Calu3 (cell line): ENCODE results near the gene ADAMTS7. TPM values are rescaled to one million over a fixed set of nuclear protein-coding genes. Genes with fewer than 3 reads are reported as not detected.
"Not testable (repeated sequence)": the region's sequence is repeated elsewhere in the genome, so short reads cannot be mapped to it uniquely, and the experiment has no call there.

ENCODE experiments used
- BruUV-seq: library from RNA; stranded (reverse); fragments of 400-500 nt; replicated peaks from 2 replicates; lab custom pipeline; 2021; lab: Mats Ljungman, UMichigan
- CTCF ChIA-PET: fragments of 300-600 bp; sonication (Branson Sonifier 250); formaldehyde crosslinking; loops from one replicate; lab custom pipeline; 2022; ENCODE audit warnings: antibody characterized with exemption; lab: Charles Lee
- DNase-seq: peaks from one replicate; pipeline ENCODE4 v3.0.0; 2022
- H3K27ac Mint-ChIP-seq: one replicate; pipeline ENCODE4 v1.8.0; 2022; ENCODE audit warnings: mixed read lengths; ENCODE audit not compliant: unreplicated experiment
- H3K27me3 Mint-ChIP-seq: one replicate; pipeline ENCODE4 v1.8.0; 2022; ENCODE audit warnings: mixed read lengths; ENCODE audit not compliant: unreplicated experiment
- H3K36me3 Mint-ChIP-seq: one replicate; pipeline ENCODE4 v1.8.0; 2022; ENCODE audit warnings: mild to moderate bottlenecking, moderate library complexity, mixed read lengths; ENCODE audit not compliant: insufficient read depth, unreplicated experiment
- H3K4me1 Mint-ChIP-seq: one replicate; pipeline ENCODE4 v1.8.0; 2022; ENCODE audit warnings: mild to moderate bottlenecking, low read depth, mixed read lengths; ENCODE audit not compliant: unreplicated experiment
- H3K4me3 Mint-ChIP-seq: one replicate; pipeline ENCODE4 v1.8.0; 2022; ENCODE audit warnings: mild to moderate bottlenecking, low read depth, moderate library complexity, mixed read lengths; ENCODE audit not compliant: unreplicated experiment
- H3K9me3 Mint-ChIP-seq: one replicate; pipeline ENCODE4 v1.8.0; 2022; ENCODE audit warnings: low read depth, mixed read lengths; ENCODE audit not compliant: unreplicated experiment
- intact Hi-C: fragments of 100-400 bp; cut with micrococcal nuclease; formaldehyde crosslinking; loops from one replicate; pipeline ENCODE4 v1.10.0; 2022; ENCODE audit not compliant: unreplicated experiment
- total RNA-seq: library from RNA; stranded (reverse); gene quantifications from 2 replicates; pipeline ENCODE4 v1.2.3, GENCODE V29; 2022
- TF ChIP-seq, protein P1 (sequence below): fragments of 200-600 bp; IDR thresholded peaks from one replicate; pipeline ENCODE4 v1.8.0; 2022; ENCODE audit warnings: antibody characterized with exemption; ENCODE audit not compliant: unreplicated experiment

Gene ADAMTS7
- total RNA-seq, 1 experiment from 2014 or later: 1.4 TPM

- DNase-seq: no peak
- Mint-ChIP-seq H3K4me3 (no peak overlapping the region), H3K36me3 (no peaks in the 10 kb centered on the region), H3K27ac (no peak overlapping the region), H3K27me3 (peaks cover 46% of the 10 kb centered on the region), H3K9me3 (no peaks in the 10 kb centered on the region), H3K4me1 (no peaks in the 10 kb centered on the region)
- CTCF ChIA-PET: no interaction called here
- intact Hi-C loops: no loop called here
- no TSS peak for BruUV-seq
- TF ChIP-seq, protein P1, sequence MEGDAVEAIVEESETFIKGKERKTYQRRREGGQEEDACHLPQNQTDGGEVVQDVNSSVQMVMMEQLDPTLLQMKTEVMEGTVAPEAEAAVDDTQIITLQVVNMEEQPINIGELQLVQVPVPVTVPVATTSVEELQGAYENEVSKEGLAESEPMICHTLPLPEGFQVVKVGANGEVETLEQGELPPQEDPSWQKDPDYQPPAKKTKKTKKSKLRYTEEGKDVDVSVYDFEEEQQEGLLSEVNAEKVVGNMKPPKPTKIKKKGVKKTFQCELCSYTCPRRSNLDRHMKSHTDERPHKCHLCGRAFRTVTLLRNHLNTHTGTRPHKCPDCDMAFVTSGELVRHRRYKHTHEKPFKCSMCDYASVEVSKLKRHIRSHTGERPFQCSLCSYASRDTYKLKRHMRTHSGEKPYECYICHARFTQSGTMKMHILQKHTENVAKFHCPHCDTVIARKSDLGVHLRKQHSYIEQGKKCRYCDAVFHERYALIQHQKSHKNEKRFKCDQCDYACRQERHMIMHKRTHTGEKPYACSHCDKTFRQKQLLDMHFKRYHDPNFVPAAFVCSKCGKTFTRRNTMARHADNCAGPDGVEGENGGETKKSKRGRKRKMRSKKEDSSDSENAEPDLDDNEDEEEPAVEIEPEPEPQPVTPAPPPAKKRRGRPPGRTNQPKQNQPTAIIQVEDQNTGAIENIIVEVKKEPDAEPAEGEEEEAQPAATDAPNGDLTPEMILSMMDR: no peak
Measured at GRCh38 chr15:78790027-78790426, 21.2 kb downstream of the ADAMTS7 start.

- TF ChIP-seq, protein P1: no peak
- H3K27ac Mint-ChIP-seq: no peak overlapping the region
- no peak overlapping the region for H3K4me3 Mint-ChIP-seq
- no peaks in the 10 kb centered on the region for H3K36me3 Mint-ChIP-seq
- CTCF ChIA-PET: no interaction called here
- no peak for DNase-seq
- intact Hi-C loops: no loop called here
- peaks cover 50% of the 10 kb centered on the region for H3K27me3 Mint-ChIP-seq
- no TSS peak for BruUV-seq
- peaks cover 3% of the 10 kb centered on the region for H3K9me3 Mint-ChIP-seq
- H3K4me1 Mint-ChIP-seq: no peaks in the 10 kb centered on the region
Measured at GRCh38 chr15:78789615-78790014, 21.6 kb downstream of the ADAMTS7 start.

DNA sequence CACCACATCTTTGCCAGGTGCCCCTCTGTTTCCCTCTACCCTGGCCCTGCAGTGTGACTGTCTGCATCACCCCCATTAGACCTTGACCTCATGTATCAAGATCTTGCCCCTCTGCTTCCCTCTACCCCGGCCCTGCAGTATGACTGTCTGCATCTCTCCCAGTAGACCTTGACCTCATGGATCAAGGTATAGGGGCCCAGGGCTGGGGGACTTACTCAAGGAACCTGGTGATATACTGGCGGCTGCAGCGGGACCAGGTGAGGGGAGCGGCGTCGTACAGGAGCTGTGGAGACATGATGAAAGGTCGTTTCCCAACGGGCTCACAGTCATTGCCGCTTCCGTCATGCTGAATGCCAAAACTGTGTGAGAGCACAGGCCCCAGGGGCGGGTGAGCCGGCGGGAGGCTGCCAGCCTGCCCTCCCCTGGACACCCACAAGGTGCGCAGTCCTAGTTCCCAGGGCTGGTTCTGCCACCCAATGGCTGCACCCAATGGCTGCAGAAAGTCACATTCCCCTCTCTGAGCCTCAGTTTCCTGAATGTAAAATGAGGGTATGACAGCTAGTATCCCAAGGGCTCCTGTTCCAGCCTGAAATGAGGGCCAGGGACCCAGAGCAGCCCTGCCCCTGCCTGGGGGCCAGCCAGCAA lies 23.1 kb downstream of the ADAMTS7 start:
- H3K27me3 Mint-ChIP-seq: peaks cover 43% of the 10 kb centered on the region
- H3K27ac Mint-ChIP-seq: no peak overlapping the region
- no peaks in the 10 kb centered on the region for H3K4me1 Mint-ChIP-seq
- H3K9me3 Mint-ChIP-seq: peaks cover 3% of the 10 kb centered on the region
- intact Hi-C loops: no loop called here
- no peak for DNase-seq
- no TSS peak for BruUV-seq
- H3K4me3 Mint-ChIP-seq: no peak overlapping the region
- CTCF ChIA-PET: no interaction called here
- TF ChIP-seq, protein P1: no peak
- no peaks in the 10 kb centered on the region for H3K36me3 Mint-ChIP-seq

DNA sequence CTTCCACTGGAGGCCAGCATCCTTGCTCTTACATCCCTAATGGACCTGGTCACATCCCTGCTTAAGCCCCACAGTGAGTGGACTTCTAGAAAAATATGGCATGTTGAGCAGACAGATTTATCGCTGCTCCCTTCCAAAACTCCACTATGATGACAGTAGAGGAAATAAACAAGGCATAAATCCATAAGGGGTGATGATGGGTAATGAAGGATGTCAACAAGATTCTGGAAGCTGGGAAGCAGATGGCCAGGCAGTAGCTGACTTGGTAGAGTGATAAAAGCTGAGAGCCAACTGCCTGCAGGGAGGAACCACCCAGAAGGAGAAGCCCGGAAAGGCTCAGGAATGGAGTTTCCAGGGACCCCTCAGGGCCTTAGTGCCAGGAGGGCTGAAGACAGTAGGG lies 28.9 kb downstream of the ADAMTS7 start:
- H3K4me3 Mint-ChIP-seq, CTCF ChIA-PET, DNase-seq, H3K36me3 Mint-ChIP-seq, H3K27ac Mint-ChIP-seq, H3K9me3 Mint-ChIP-seq, BruUV-seq, intact Hi-C loops, H3K4me1 Mint-ChIP-seq: not testable (repeated sequence)
- peaks cover 56% of the 10 kb centered on the region for H3K27me3 Mint-ChIP-seq

- BruUV-seq, H3K36me3 Mint-ChIP-seq, intact Hi-C loops, H3K4me1 Mint-ChIP-seq, CTCF ChIA-PET, H3K4me3 Mint-ChIP-seq, H3K27ac Mint-ChIP-seq, DNase-seq, H3K9me3 Mint-ChIP-seq: not testable (repeated sequence)
- peaks cover 57% of the 10 kb centered on the region for H3K27me3 Mint-ChIP-seq
Measured at GRCh38 chr15:78781381-78781780, 29.9 kb downstream of the ADAMTS7 start.

GRCh38 chr15:78779975-78780374 lies 31.3 kb downstream of the ADAMTS7 start:
- H3K4me3 Mint-ChIP-seq, H3K9me3 Mint-ChIP-seq, H3K36me3 Mint-ChIP-seq, BruUV-seq, CTCF ChIA-PET, H3K27ac Mint-ChIP-seq, DNase-seq, H3K4me1 Mint-ChIP-seq: not testable (repeated sequence)
- peaks cover 59% of the 10 kb centered on the region for H3K27me3 Mint-ChIP-seq
- intact Hi-C loops: loop anchor here (10.0 kb wide), 1 partner anchor 805 kb away; no protein-coding TSS in a partner anchor

- CTCF ChIA-PET, H3K4me1 Mint-ChIP-seq, H3K4me3 Mint-ChIP-seq, H3K36me3 Mint-ChIP-seq, BruUV-seq, DNase-seq, H3K27ac Mint-ChIP-seq, H3K9me3 Mint-ChIP-seq: not testable (repeated sequence)
- intact Hi-C loops: loop anchor here (10.0 kb wide), 1 partner anchor 804 kb away; no protein-coding TSS in a partner anchor
- H3K27me3 Mint-ChIP-seq: peaks cover 52% of the 10 kb centered on the region
Measured at GRCh38 chr15:78779176-78779785, 32.0 kb downstream of the ADAMTS7 start.
